Measurements from ENCODE around the gene PDZRN4.

Gene PDZRN4

GRCh38 chr12:41193311-41193710 is 5.2 kb downstream of the PDZRN4 start:
- Mint-ChIP-seq H3K4me3 (no peak overlapping the region), H3K36me3 (ENCODE audit: low read depth) (no peaks in the 10 kb centered on the region)

GRCh38 chr12:41202051-41202450 is 13.9 kb downstream of the PDZRN4 start:
- Mint-ChIP-seq H3K4me1 (ENCODE audit: low read depth) (peaks cover 4% of the 10 kb centered on the region), H3K4me3 (no peak overlapping the region), H3K27ac (no peak overlapping the region), H3K9me3 (no peaks in the 10 kb centered on the region), H3K36me3 (ENCODE audit: low read depth) (no peaks in the 10 kb centered on the region), H3K27me3 (no peaks in the 10 kb centered on the region)
- no peak for DNase-seq

More at GRCh38 chr12:41193311-41193710, 5.2 kb downstream of the PDZRN4 start:
- DNase-seq = no peak
- H3K4me1 Mint-ChIP-seq (ENCODE audit: low read depth) = peaks cover 8% of the 10 kb centered on the region
- peaks cover 28% of the 10 kb centered on the region for H3K27me3 Mint-ChIP-seq
- H3K27ac Mint-ChIP-seq = no peak overlapping the region
- no peaks in the 10 kb centered on the region for H3K9me3 Mint-ChIP-seq

GRCh38 chr12:41205070-41205709 is 17.1 kb downstream of the PDZRN4 start:
- H3K4me3 Mint-ChIP-seq = no peak overlapping the region
- no peaks in the 10 kb centered on the region for H3K36me3 Mint-ChIP-seq (ENCODE audit: low read depth)
- DNase-seq = no peak
- peaks cover 4% of the 10 kb centered on the region for H3K4me1 Mint-ChIP-seq (ENCODE audit: low read depth)
- H3K27ac Mint-ChIP-seq = no peak overlapping the region
- H3K9me3 Mint-ChIP-seq = no peaks in the 10 kb centered on the region
- H3K27me3 Mint-ChIP-seq = no peaks in the 10 kb centered on the region

GRCh38 chr12:41206298-41206697 is 18.2 kb downstream of the PDZRN4 start:
- no peaks in the 10 kb centered on the region for H3K9me3 Mint-ChIP-seq
- H3K4me3 Mint-ChIP-seq = no peak overlapping the region

GRCh38 chr12:41211448-41211847 is 23.3 kb downstream of the PDZRN4 start:
- no peaks in the 10 kb centered on the region for H3K4me1 Mint-ChIP-seq (ENCODE audit: low read depth)
- no peaks in the 10 kb centered on the region for H3K36me3 Mint-ChIP-seq (ENCODE audit: low read depth)
- no peaks in the 10 kb centered on the region for H3K9me3 Mint-ChIP-seq
- DNase-seq = no peak
- H3K27me3 Mint-ChIP-seq = peaks cover 3% of the 10 kb centered on the region
- no peak overlapping the region for H3K27ac Mint-ChIP-seq
- no peak overlapping the region for H3K4me3 Mint-ChIP-seq

More at GRCh38 chr12:41206298-41206697, 18.2 kb downstream of the PDZRN4 start:
- Mint-ChIP-seq H3K27ac (no peak overlapping the region), H3K27me3 (no peaks in the 10 kb centered on the region), H3K36me3 (ENCODE audit: low read depth) (no peaks in the 10 kb centered on the region), H3K4me1 (ENCODE audit: low read depth) (peaks cover 4% of the 10 kb centered on the region)
- DNase-seq = no peak

GRCh38 chr12:41212625-41213024 is 24.5 kb downstream of the PDZRN4 start:
- H3K4me3 Mint-ChIP-seq = no peak overlapping the region
- H3K4me1 Mint-ChIP-seq (ENCODE audit: low read depth) = no peaks in the 10 kb centered on the region
- no peak for DNase-seq

GRCh38 chr12:41213107-41213506 is 25.0 kb downstream of the PDZRN4 start:
- H3K4me3 Mint-ChIP-seq = no peak overlapping the region
- peaks cover 3% of the 10 kb centered on the region for H3K27me3 Mint-ChIP-seq
- no peak overlapping the region for H3K27ac Mint-ChIP-seq
- H3K36me3 Mint-ChIP-seq (ENCODE audit: low read depth) = no peaks in the 10 kb centered on the region
- no peak for DNase-seq
- no peaks in the 10 kb centered on the region for H3K9me3 Mint-ChIP-seq
- H3K4me1 Mint-ChIP-seq (ENCODE audit: low read depth) = no peaks in the 10 kb centered on the region

More at GRCh38 chr12:41212625-41213024, 24.5 kb downstream of the PDZRN4 start:
- Mint-ChIP-seq H3K36me3 (ENCODE audit: low read depth) (no peaks in the 10 kb centered on the region), H3K27ac (no peak overlapping the region), H3K27me3 (peaks cover 3% of the 10 kb centered on the region), H3K9me3 (no peaks in the 10 kb centered on the region)

GRCh38 chr12:41213648-41214047 is 25.5 kb downstream of the PDZRN4 start:
- Mint-ChIP-seq H3K4me3 (no peak overlapping the region), H3K36me3 (ENCODE audit: low read depth) (no peaks in the 10 kb centered on the region), H3K27me3 (peaks cover 3% of the 10 kb centered on the region), H3K27ac (no peak overlapping the region), H3K4me1 (ENCODE audit: low read depth) (no peaks in the 10 kb centered on the region), H3K9me3 (no peaks in the 10 kb centered on the region)
- no peak for DNase-seq

- Mint-ChIP-seq H3K27ac (no peak overlapping the region), H3K4me3 (no peak overlapping the region), H3K9me3 (no peaks in the 10 kb centered on the region), H3K4me1 (ENCODE audit: low read depth) (no peaks in the 10 kb centered on the region), H3K36me3 (ENCODE audit: low read depth) (no peaks in the 10 kb centered on the region), H3K27me3 (peaks cover 3% of the 10 kb centered on the region)
- no peak for DNase-seq
Observed at GRCh38 chr12:41217727-41218126, 29.6 kb downstream of the PDZRN4 start.

GRCh38 chr12:41220931-41221330 is 32.8 kb downstream of the PDZRN4 start:
- Mint-ChIP-seq H3K27me3 (no peaks in the 10 kb centered on the region), H3K36me3 (ENCODE audit: low read depth) (no peaks in the 10 kb centered on the region), H3K4me1 (ENCODE audit: low read depth) (no peaks in the 10 kb centered on the region), H3K27ac (no peak overlapping the region), H3K9me3 (no peaks in the 10 kb centered on the region), H3K4me3 (no peak overlapping the region)
- no peak for DNase-seq

GRCh38 chr12:41221491-41221890 is 33.4 kb downstream of the PDZRN4 start:
- H3K9me3 Mint-ChIP-seq = no peaks in the 10 kb centered on the region
- H3K4me1 Mint-ChIP-seq (ENCODE audit: low read depth) = no peaks in the 10 kb centered on the region
- DNase-seq = no peak
- no peaks in the 10 kb centered on the region for H3K27me3 Mint-ChIP-seq
- H3K4me3 Mint-ChIP-seq = no peak overlapping the region
- H3K27ac Mint-ChIP-seq = no peak overlapping the region
- no peaks in the 10 kb centered on the region for H3K36me3 Mint-ChIP-seq (ENCODE audit: low read depth)

GRCh38 chr12:41223600-41223999 is 35.5 kb downstream of the PDZRN4 start:
- Mint-ChIP-seq H3K36me3 (ENCODE audit: low read depth) (no peaks in the 10 kb centered on the region), H3K9me3 (no peaks in the 10 kb centered on the region), H3K27ac (no peak overlapping the region), H3K4me1 (ENCODE audit: low read depth) (no peaks in the 10 kb centered on the region), H3K4me3 (no peak overlapping the region), H3K27me3 (no peaks in the 10 kb centered on the region)
- DNase-seq = no peak

- H3K36me3 Mint-ChIP-seq (ENCODE audit: low read depth) = no peaks in the 10 kb centered on the region
- no peak overlapping the region for H3K4me3 Mint-ChIP-seq
Observed at GRCh38 chr12:41224066-41224465, 35.9 kb downstream of the PDZRN4 start.

GRCh38 chr12:41225179-41225578 is 37.1 kb downstream of the PDZRN4 start:
- Mint-ChIP-seq H3K27ac (no peak overlapping the region), H3K27me3 (no peaks in the 10 kb centered on the region), H3K36me3 (ENCODE audit: low read depth) (no peaks in the 10 kb centered on the region), H3K4me1 (ENCODE audit: low read depth) (no peaks in the 10 kb centered on the region), H3K9me3 (no peaks in the 10 kb centered on the region), H3K4me3 (no peak overlapping the region)
- DNase-seq = no peak

More at GRCh38 chr12:41224066-41224465, 35.9 kb downstream of the PDZRN4 start:
- no peaks in the 10 kb centered on the region for H3K9me3 Mint-ChIP-seq
- no peak for DNase-seq
- H3K4me1 Mint-ChIP-seq (ENCODE audit: low read depth) = no peaks in the 10 kb centered on the region
- H3K27ac Mint-ChIP-seq = no peak overlapping the region
- H3K27me3 Mint-ChIP-seq = no peaks in the 10 kb centered on the region

GRCh38 chr12:41228066-41228820 is 40.1 kb downstream of the PDZRN4 start:
- Mint-ChIP-seq H3K36me3 (ENCODE audit: low read depth) (no peaks in the 10 kb centered on the region), H3K27me3 (no peaks in the 10 kb centered on the region), H3K9me3 (no peaks in the 10 kb centered on the region), H3K4me1 (ENCODE audit: low read depth) (no peaks in the 10 kb centered on the region), H3K4me3 (no peak overlapping the region), H3K27ac (no peak overlapping the region)
- DNase-seq = no peak

All from activated T-cell treated with anti-CD3 and anti-CD28 coated beads, Interleukin-2, amount 50 U/mL, for 24 hours (primary cell).